Neutrophil (primary cell): ENCODE measurements around the gene AFTPH.

Source experiments
- H3K27ac ChIP-seq: fragments of 200-600 bp; sonication (generic); 2 replicates; pipeline ENCODE4 v1.5.1; 2016; ENCODE audit warnings: mild to moderate bottlenecking, moderate library complexity
- H3K27me3 ChIP-seq: fragments of 200-600 bp; sonication (generic); 2 replicates; pipeline ENCODE4 v1.6.0; 2016; ENCODE audit warnings: mild to moderate bottlenecking
- H3K36me3 ChIP-seq: fragments of 200-600 bp; sonication (generic); 2 replicates; pipeline ENCODE4 v1.5.1; 2017
- H3K4me1 ChIP-seq, 2 experiments: fragments of 200-600 bp in 1 of 2; sonication (generic) in 1 of 2; 1 replicate in 1 of 2; 2 replicates in 1 of 2; pipeline versions ENCODE4 v1.5.1 to v1.6.1; 2013 to 2016; ENCODE audit warnings: low read depth in 1 of 2, low read length in 1 of 2, mild to moderate bottlenecking in 1 of 2, moderate library complexity in 1 of 2; ENCODE audit not compliant: control insufficient read depth in 1 of 2, insufficient read depth in 1 of 2
- H3K4me3 ChIP-seq, 2 experiments: fragments of 200-600 bp in 1 of 2; sonication (generic) in 1 of 2; 1 replicate in 1 of 2; 2 replicates in 1 of 2; pipeline ENCODE4 v1.5.1; 2013 to 2016; ENCODE audit warnings: low read depth in 1 of 2, low read length in 1 of 2, mild to moderate bottlenecking in 1 of 2, moderate library complexity in 1 of 2
- H3K9me3 ChIP-seq: fragments of 200-600 bp; sonication (generic); 2 replicates; pipeline ENCODE4 v1.5.1; 2016
- CTCF ChIP-seq: fragments of 200-600 bp; sonication (generic); IDR thresholded peaks from 2 replicates; pipeline ENCODE4 v1.5.1; 2016; ENCODE audit warnings: antibody characterized with exemption

Gene AFTPH

GRCh38 chr2:64478502-64479230 is 45.5 kb upstream of the AFTPH start:
- no peak overlapping the region for H3K27ac ChIP-seq
- H3K36me3 ChIP-seq: no peaks in the 10 kb centered on the region
- H3K4me3 ChIP-seq: no peak overlapping the region
- no peak for TF ChIP-seq CTCF
- no peaks in the 10 kb centered on the region for H3K27me3 ChIP-seq
- H3K4me1 ChIP-seq: peaks cover 16 to 22% of the 10 kb centered on the region in 2 experiments
- H3K9me3 ChIP-seq: no peaks in the 10 kb centered on the region

- Histone ChIP-seq H3K4me3 (no peak overlapping the region), H3K27me3 (no peaks in the 10 kb centered on the region), H3K27ac (no peak overlapping the region), H3K36me3 (no peaks in the 10 kb centered on the region), H3K4me1 (peaks cover 8 to 14% of the 10 kb centered on the region in 2 experiments), H3K9me3 (no peaks in the 10 kb centered on the region)
- no peak for TF ChIP-seq CTCF
Observed at GRCh38 chr2:64479259-64480117, 44.6 kb upstream of the AFTPH start.

GRCh38 chr2:64481665-64482064 is 42.5 kb upstream of the AFTPH start:
- Histone ChIP-seq H3K36me3 (no peaks in the 10 kb centered on the region), H3K4me1 (peaks cover 7 to 12% of the 10 kb centered on the region in 2 experiments), H3K27ac (no peak overlapping the region), H3K4me3 (no peak overlapping the region), H3K27me3 (no peaks in the 10 kb centered on the region), H3K9me3 (no peaks in the 10 kb centered on the region)
- no peak for TF ChIP-seq CTCF

- Histone ChIP-seq H3K9me3 (no peaks in the 10 kb centered on the region), H3K27me3 (no peaks in the 10 kb centered on the region), H3K4me1 (peaks cover 7 to 12% of the 10 kb centered on the region in 2 experiments), H3K4me3 (no peak overlapping the region), H3K36me3 (no peaks in the 10 kb centered on the region), H3K27ac (no peak overlapping the region)
- TF ChIP-seq CTCF: no peak
Observed at GRCh38 chr2:64482243-64482642, 41.9 kb upstream of the AFTPH start.

- Histone ChIP-seq H3K4me1 (peaks cover 7 to 12% of the 10 kb centered on the region in 2 experiments), H3K27ac (no peak overlapping the region), H3K36me3 (no peaks in the 10 kb centered on the region), H3K27me3 (no peaks in the 10 kb centered on the region), H3K9me3 (no peaks in the 10 kb centered on the region), H3K4me3 (no peak overlapping the region)
- TF ChIP-seq CTCF: no peak
Observed at GRCh38 chr2:64482765-64483504, 41.2 kb upstream of the AFTPH start.
